CD4-positive, CD25-positive, alpha-beta regulatory T cell (primary cell): ENCODE data around the gene FBXL4. TPM values are rescaled to one million over a fixed set of nuclear protein-coding genes. Genes with fewer than 3 reads are reported as not detected.

Experiments
- ATAC-seq, 2 donors: fragments of 150-1000 bp; cut with Tn5 transposase; one replicate each; pipeline ENCODE4 v1.10.0; 2021; ENCODE audit warnings: low read depth in 2 of 2, moderate number of reproducible peaks in 2 of 2, moderate library complexity in 1 of 2
- DNase-seq, 3 donors: peaks; one replicate each; pipeline versions ENCODE4 v3.0.0 to v3.0.0-alpha.2; 2012 to 2022; ENCODE audit warnings: mixed read lengths in 1 of 3
- H3K27ac ChIP-seq: one replicate; pipeline ENCODE4 v1.7.0; 2013; ENCODE audit warnings: mild to moderate bottlenecking, low read length; ENCODE audit not compliant: insufficient read depth, poor library complexity, severe bottlenecking
- H3K27me3 ChIP-seq: one replicate; pipeline ENCODE4 v1.7.0; 2013; ENCODE audit warnings: low read length; ENCODE audit not compliant: control insufficient read depth, insufficient read depth
- H3K36me3 ChIP-seq: one replicate; pipeline ENCODE4 v1.7.0; 2013; ENCODE audit warnings: mild to moderate bottlenecking, low read length, moderate library complexity; ENCODE audit not compliant: control insufficient read depth, insufficient read depth
- H3K4me1 ChIP-seq: 2 replicates; pipeline ENCODE4 v1.7.0; 2013; ENCODE audit warnings: mild to moderate bottlenecking, low read length; ENCODE audit not compliant: insufficient read depth, control insufficient read depth, poor library complexity, severe bottlenecking
- H3K4me3 ChIP-seq: one replicate; pipeline ENCODE4 v1.7.0; 2013; ENCODE audit warnings: low read depth, mild to moderate bottlenecking, low read length, moderate library complexity
- H3K9me3 ChIP-seq, 2 experiments: 1 replicate in 1 of 2; 2 replicates in 1 of 2; pipeline ENCODE4 v1.7.0; 2013; ENCODE audit warnings: low read length in 2 of 2, mild to moderate bottlenecking in 1 of 2, moderate library complexity in 1 of 2; ENCODE audit not compliant: control insufficient read depth in 2 of 2
- H3K27ac Mint-ChIP-seq, 3 donors: one replicate each; pipeline ENCODE4 v1.8.0; 2020 to 2022; ENCODE audit warnings: mild to moderate bottlenecking in 3 of 3, mixed read lengths in 3 of 3, moderate library complexity in 2 of 3
- H3K27me3 Mint-ChIP-seq: one replicate; pipeline ENCODE4 v1.8.0; 2022; ENCODE audit warnings: mild to moderate bottlenecking, mixed read lengths
- H3K36me3 Mint-ChIP-seq: one replicate; pipeline ENCODE4 v1.8.0; 2020; ENCODE audit warnings: mixed read lengths
- H3K4me1 Mint-ChIP-seq, 4 donors: one replicate each; pipeline ENCODE4 v1.8.0; 2020 to 2022; ENCODE audit warnings: mixed read lengths in 4 of 4, mild to moderate bottlenecking in 1 of 4
- H3K4me3 Mint-ChIP-seq, 4 donors: one replicate each; pipeline ENCODE4 v1.8.0; 2020 to 2022; ENCODE audit warnings: mild to moderate bottlenecking in 4 of 4, mixed read lengths in 4 of 4, moderate library complexity in 3 of 4
- H3K9me3 Mint-ChIP-seq, 7 donors: one replicate each; pipeline ENCODE4 v1.8.0; 2020 to 2022; ENCODE audit warnings: mixed read lengths in 7 of 7, mild to moderate bottlenecking in 3 of 7, moderate library complexity in 2 of 7
- polyA plus RNA-seq, 4 donors: library from polyadenylated mRNA; unstranded; fragments of 300-500 nt; fragmentation: Illumina TruSeq; gene quantifications; one replicate each; pipeline ENCODE4 v1.2.3, GENCODE V29; 2021
- total RNA-seq: library from RNA; stranded (reverse); gene quantifications from one replicate; pipeline ENCODE4 v1.2.3, GENCODE V29; 2022

Gene FBXL4
- total RNA-seq (12.3 TPM), polyA plus RNA-seq (10 to 100 TPM in 2 of 4 donors, 1 to 10 TPM in 2; 8.9 to 16.8 (median 9.9) TPM)

- Histone ChIP-seq H3K9me3 (no peaks in the 10 kb centered on the region), H3K27ac (peak within 1 kb of the TSS; percentile 53), H3K4me3 (peak within 1 kb of the TSS; percentile 92), H3K27me3 (peaks cover 5% of the 10 kb centered on the region), H3K4me1 (peaks cover 19% of the 10 kb centered on the region), H3K36me3 (no peaks in the 10 kb centered on the region)
- H3K27me3 Mint-ChIP-seq: peaks cover 25% of the 10 kb centered on the region
- peaks cover 10% of the 10 kb centered on the region for H3K36me3 Mint-ChIP-seq
- peaks cover 0 to 2% (median 0%) of the 10 kb centered on the region in 7 donors for H3K9me3 Mint-ChIP-seq
- peaks cover 11 to 42% (median 32%) of the 10 kb centered on the region in 4 donors for H3K4me1 Mint-ChIP-seq
- ATAC-seq: peak; percentile 86 to 88
- peak; percentile 71 to 84 (median 81) for DNase-seq
- H3K27ac Mint-ChIP-seq: peak within 1 kb of the TSS; percentile 93 to 99 (median 95)
- H3K4me3 Mint-ChIP-seq: peak within 1 kb of the TSS; percentile 95 to 98 (median 96)
Measured at GRCh38 chr6:98947411-98948292, at the start of gene FBXL4. TSS of gene FBXL4 (minus strand) at chr6:98947946. CDS start at chr6:98926988, 20,958 bp downstream.

GRCh38 chr6:98995116-98995515 is 47.4 kb upstream of the FBXL4 start:
- H3K27me3 Mint-ChIP-seq: peaks cover 4% of the 10 kb centered on the region
- H3K27ac ChIP-seq: no peak overlapping the region
- ATAC-seq (no peak), DNase-seq (no peak)
- no peaks in the 10 kb centered on the region for H3K36me3 ChIP-seq
- no peak overlapping the region for H3K4me3 Mint-ChIP-seq
- no peak overlapping the region for H3K27ac Mint-ChIP-seq
- peaks cover 14% of the 10 kb centered on the region for H3K27me3 ChIP-seq
- no peaks in the 10 kb centered on the region for H3K4me1 ChIP-seq
- H3K9me3 ChIP-seq: no peaks in the 10 kb centered on the region
- H3K4me3 ChIP-seq: no peak overlapping the region
- peaks cover 0 to 4% (median 0%) of the 10 kb centered on the region in 7 donors for H3K9me3 Mint-ChIP-seq
- H3K4me1 Mint-ChIP-seq: no peaks in the 10 kb centered on the region
- H3K36me3 Mint-ChIP-seq: no peaks in the 10 kb centered on the region

GRCh38 chr6:98992535-98992934 is 44.8 kb upstream of the FBXL4 start:
- no peak overlapping the region for H3K4me3 ChIP-seq
- H3K36me3 ChIP-seq: no peaks in the 10 kb centered on the region
- H3K27ac ChIP-seq: no peak overlapping the region
- Mint-ChIP-seq H3K27ac (no peak overlapping the region), H3K27me3 (peaks cover 4% of the 10 kb centered on the region), H3K4me3 (no peak overlapping the region), H3K36me3 (no peaks in the 10 kb centered on the region), H3K9me3 (peaks cover 0 to 4% (median 0%) of the 10 kb centered on the region in 7 donors), H3K4me1 (no peaks in the 10 kb centered on the region)
- DNase-seq (no peak), ATAC-seq (no peak)
- H3K4me1 ChIP-seq: no peaks in the 10 kb centered on the region
- peaks cover 14% of the 10 kb centered on the region for H3K27me3 ChIP-seq
- H3K9me3 ChIP-seq: no peaks in the 10 kb centered on the region

GRCh38 chr6:98986071-98986615 is 38.4 kb upstream of the FBXL4 start:
- no peaks in the 10 kb centered on the region for H3K9me3 ChIP-seq
- Mint-ChIP-seq H3K4me1 (no peaks in the 10 kb centered on the region), H3K9me3 (peaks cover 0 to 2% (median 0%) of the 10 kb centered on the region in 7 donors), H3K36me3 (no peaks in the 10 kb centered on the region), H3K27ac (no peak overlapping the region), H3K4me3 (no peak overlapping the region), H3K27me3 (peaks cover 20% of the 10 kb centered on the region)
- no peak for ATAC-seq
- no peaks in the 10 kb centered on the region for H3K36me3 ChIP-seq
- H3K27me3 ChIP-seq: peaks cover 6% of the 10 kb centered on the region
- DNase-seq: no peak
- no peak overlapping the region for H3K4me3 ChIP-seq
- no peaks in the 10 kb centered on the region for H3K4me1 ChIP-seq
- H3K27ac ChIP-seq: no peak overlapping the region

- Histone ChIP-seq H3K9me3 (no peaks in the 10 kb centered on the region), H3K4me1 (no peaks in the 10 kb centered on the region), H3K27me3 (peaks cover 6% of the 10 kb centered on the region), H3K36me3 (no peaks in the 10 kb centered on the region), H3K4me3 (no peak overlapping the region), H3K27ac (no peak overlapping the region)
- Mint-ChIP-seq H3K4me1 (no peaks in the 10 kb centered on the region), H3K4me3 (no peak overlapping the region), H3K9me3 (peaks cover 0 to 2% (median 0%) of the 10 kb centered on the region in 7 donors), H3K27me3 (peaks cover 20% of the 10 kb centered on the region), H3K36me3 (no peaks in the 10 kb centered on the region), H3K27ac (no peak overlapping the region)
- DNase-seq (no peak), ATAC-seq (no peak)
Measured at GRCh38 chr6:98985391-98985790, 37.6 kb upstream of the FBXL4 start.

GRCh38 chr6:98984121-98984520 is 36.4 kb upstream of the FBXL4 start:
- Histone ChIP-seq H3K36me3 (no peaks in the 10 kb centered on the region), H3K27ac (no peak overlapping the region), H3K27me3 (peaks cover 4% of the 10 kb centered on the region), H3K9me3 (no peaks in the 10 kb centered on the region), H3K4me3 (no peak overlapping the region), H3K4me1 (no peaks in the 10 kb centered on the region)
- no peak overlapping the region for H3K27ac Mint-ChIP-seq
- H3K4me3 Mint-ChIP-seq: no peak overlapping the region
- peaks cover 0 to 2% (median 0%) of the 10 kb centered on the region in 7 donors for H3K9me3 Mint-ChIP-seq
- H3K36me3 Mint-ChIP-seq: no peaks in the 10 kb centered on the region
- DNase-seq (no peak), ATAC-seq (no peak)
- peaks cover 20% of the 10 kb centered on the region for H3K27me3 Mint-ChIP-seq
- H3K4me1 Mint-ChIP-seq: no peaks in the 10 kb centered on the region

GRCh38 chr6:98981473-98981872 is 33.7 kb upstream of the FBXL4 start:
- Histone ChIP-seq H3K4me1 (no peaks in the 10 kb centered on the region), H3K9me3 (no peaks in the 10 kb centered on the region), H3K27me3 (peaks cover 4% of the 10 kb centered on the region), H3K27ac (no peak overlapping the region), H3K4me3 (no peak overlapping the region), H3K36me3 (no peaks in the 10 kb centered on the region)
- H3K4me1 Mint-ChIP-seq: peaks cover 0 to 11% (median under 1%) of the 10 kb centered on the region in 4 donors
- ATAC-seq (no peak), DNase-seq (no peak)
- H3K36me3 Mint-ChIP-seq: no peaks in the 10 kb centered on the region
- no peak overlapping the region for H3K4me3 Mint-ChIP-seq
- H3K9me3 Mint-ChIP-seq: peaks cover 0 to 2% (median 0%) of the 10 kb centered on the region in 7 donors
- peaks cover 25% of the 10 kb centered on the region for H3K27me3 Mint-ChIP-seq
- H3K27ac Mint-ChIP-seq: no peak overlapping the region
